ENCODE measurements around the gene GGA1.

GRCh38 chr22:37562049-37562875, 46.4 kb upstream of the GGA1 start:
- TF ChIP-seq POLR2A (IDR thresholded peaks at IDR 0.05; ENCODE audit: low read depth, low read length) (no peak), TAF1 (IDR thresholded peaks at IDR 0.05; ENCODE audit: borderline replicate concordance, low read depth, low read length) (no peak), POLR2AphosphoS5 (IDR thresholded peaks at IDR 0.05; ENCODE audit: low read depth, low read length) (no peak)
